A673 (cell line): ENCODE data around the gene ADAT2. TPM values are rescaled to one million over a fixed set of nuclear protein-coding genes. Genes with fewer than 3 reads are reported as not detected.

Experiments used
- BruUV-seq: library from RNA; stranded (reverse); fragments of 400-500 nt; replicated peaks from 2 replicates; lab custom pipeline; 2021; lab: Mats Ljungman, UMichigan
- CTCF ChIA-PET: fragments of 300-600 bp; sonication (Branson Sonifier 250); formaldehyde crosslinking; loops from one replicate; lab custom pipeline; 2022; ENCODE audit warnings: antibody characterized with exemption; lab: Charles Lee
- POLR2A ChIA-PET: fragments of 300-600 bp; sonication (Branson Sonifier 250); formaldehyde crosslinking; loops from one replicate; lab custom pipeline; 2022; ENCODE audit warnings: antibody characterized with exemption; ENCODE audit not compliant: low non-redundant PET; lab: Charles Lee
- DNase-seq: peaks from one replicate; pipeline ENCODE4 v3.0.0-alpha.2; 2015; ENCODE audit warnings: low spot score
- H3K27ac ChIP-seq: fragments of 200-600 bp; sonication (generic); 2 replicates; pipeline ENCODE4 v1.5.1; 2016; ENCODE audit warnings: mixed run types, low read depth, mild to moderate bottlenecking, mixed read lengths, antibody characterized with exemption, low read length; ENCODE audit not compliant: poor library complexity, severe bottlenecking
- H3K27me3 ChIP-seq: fragments of 200-600 bp; sonication (generic); replicated peaks from 2 replicates; pipeline ENCODE4 v1.6.1; 2017; ENCODE audit warnings: mixed run types, low read depth, mild to moderate bottlenecking, mixed read lengths, antibody characterized with exemption, low read length; ENCODE audit not compliant: insufficient read depth, poor library complexity
- H3K36me3 ChIP-seq: fragments of 200-600 bp; sonication (generic); 2 replicates; pipeline ENCODE4 v1.6.1; 2016; ENCODE audit warnings: mixed run types, mild to moderate bottlenecking, mixed read lengths, antibody characterized with exemption, low read length; ENCODE audit not compliant: insufficient read depth, poor library complexity, severe bottlenecking
- H3K4me1 ChIP-seq: fragments of 200-600 bp; sonication (generic); 2 replicates; pipeline ENCODE4 v1.6.1; 2017; ENCODE audit warnings: mixed run types, mild to moderate bottlenecking, mixed read lengths, antibody characterized with exemption, low read length; ENCODE audit not compliant: insufficient read depth, poor library complexity, severe bottlenecking
- H3K4me3 ChIP-seq: fragments of 200-600 bp; sonication (generic); 2 replicates; pipeline ENCODE4 v1.5.1; 2016; ENCODE audit warnings: low read depth, mixed run types, mild to moderate bottlenecking, mixed read lengths, low read length; ENCODE audit not compliant: poor library complexity, severe bottlenecking
- H3K9me3 ChIP-seq: fragments of 200-600 bp; sonication (generic); 2 replicates; pipeline ENCODE4 v1.6.1; 2016; ENCODE audit warnings: mixed run types, low read depth, mild to moderate bottlenecking, mixed read lengths, antibody characterized with exemption, low read length; ENCODE audit not compliant: poor library complexity, severe bottlenecking
- CTCF ChIP-seq: fragments of 300-800, 200-600 bp; sonication (generic); conservative IDR thresholded peaks from 2 replicates; pipeline ENCODE4 v1.5.1; 2017; ENCODE audit warnings: low read depth, mild to moderate bottlenecking, antibody characterized with exemption, low read length, moderate library complexity, mixed read lengths
- EZH2 ChIP-seq: fragments of 200-600 bp; sonication (generic); IDR thresholded peaks from 2 replicates; pipeline ENCODE4 v1.6.1; 2017; ENCODE audit warnings: borderline replicate concordance, low read depth, mild to moderate bottlenecking, mixed read lengths, antibody characterized with exemption, low read length; ENCODE audit not compliant: poor library complexity, severe bottlenecking
- intact Hi-C: fragments of 100-400 bp; cut with micrococcal nuclease; formaldehyde crosslinking; loops from one replicate; pipeline ENCODE4 v1.10.0; 2022; ENCODE audit not compliant: unreplicated experiment
- total RNA-seq: library from RNA; stranded (reverse); gene quantifications from 2 replicates; pipeline ENCODE4 v1.2.3, GENCODE V29; 2021

The ADAT2 gene
- total RNA-seq, 1 experiment from 2014 or later, result 9.9 TPM

GRCh38 chr6:143490775-143491174 is 40.3 kb upstream of the ADAT2 start:
- POLR2A ChIA-PET, result no interaction called here
- no peak for DNase-seq
- intact Hi-C loops, result no loop called here
- TF ChIP-seq CTCF (no peak), EZH2 (no peak)
- Histone ChIP-seq H3K9me3 (no peaks in the 10 kb centered on the region), H3K36me3 (no peaks in the 10 kb centered on the region), H3K4me3 (no peak overlapping the region), H3K4me1 (no peaks in the 10 kb centered on the region), H3K27me3 (no peaks in the 10 kb centered on the region), H3K27ac (no peak overlapping the region)
- no TSS peak for BruUV-seq
- CTCF ChIA-PET, result no interaction called here

GRCh38 chr6:143490244-143490643 is 39.7 kb upstream of the ADAT2 start:
- H3K4me3 ChIP-seq, result no peak overlapping the region
- H3K4me1 ChIP-seq, result no peaks in the 10 kb centered on the region
- ChIA-PET POLR2A (no interaction called here), CTCF (no interaction called here)
- intact Hi-C loops, result no loop called here
- no peaks in the 10 kb centered on the region for H3K27me3 ChIP-seq
- TF ChIP-seq CTCF, result no peak
- no peak for TF ChIP-seq EZH2
- BruUV-seq, result no TSS peak
- DNase-seq, result no peak
- H3K27ac ChIP-seq, result no peak overlapping the region
- no peaks in the 10 kb centered on the region for H3K36me3 ChIP-seq
- H3K9me3 ChIP-seq, result no peaks in the 10 kb centered on the region

- CTCF ChIA-PET, result no interaction called here
- no peaks in the 10 kb centered on the region for H3K36me3 ChIP-seq
- POLR2A ChIA-PET, result no interaction called here
- no peaks in the 10 kb centered on the region for H3K9me3 ChIP-seq
- H3K27me3 ChIP-seq, result no peaks in the 10 kb centered on the region
- TF ChIP-seq CTCF (no peak), EZH2 (no peak)
- no peak for DNase-seq
- H3K4me1 ChIP-seq, result no peaks in the 10 kb centered on the region
- H3K4me3 ChIP-seq, result no peak overlapping the region
- intact Hi-C loops, result no loop called here
- H3K27ac ChIP-seq, result no peak overlapping the region
- no TSS peak for BruUV-seq
Measured at GRCh38 chr6:143486752-143487151, 36.3 kb upstream of the ADAT2 start.
